ENCODE data around the gene LRSAM1. TPM values are rescaled to one million over a fixed set of nuclear protein-coding genes. Genes with fewer than 3 reads are reported as not detected.

Gene LRSAM1
- total and polyA plus RNA-seq, 9 of the 15 experiments (the other 6 are each of a cell fraction or from before 2014, with no cell fraction given): 0.07 to 16.2 (median 4.7) TPM

GRCh38 chr9:127539259-127539981 is 88.1 kb downstream of the LRSAM1 start (continued):
- TF ChIP-seq, protein P1, sequence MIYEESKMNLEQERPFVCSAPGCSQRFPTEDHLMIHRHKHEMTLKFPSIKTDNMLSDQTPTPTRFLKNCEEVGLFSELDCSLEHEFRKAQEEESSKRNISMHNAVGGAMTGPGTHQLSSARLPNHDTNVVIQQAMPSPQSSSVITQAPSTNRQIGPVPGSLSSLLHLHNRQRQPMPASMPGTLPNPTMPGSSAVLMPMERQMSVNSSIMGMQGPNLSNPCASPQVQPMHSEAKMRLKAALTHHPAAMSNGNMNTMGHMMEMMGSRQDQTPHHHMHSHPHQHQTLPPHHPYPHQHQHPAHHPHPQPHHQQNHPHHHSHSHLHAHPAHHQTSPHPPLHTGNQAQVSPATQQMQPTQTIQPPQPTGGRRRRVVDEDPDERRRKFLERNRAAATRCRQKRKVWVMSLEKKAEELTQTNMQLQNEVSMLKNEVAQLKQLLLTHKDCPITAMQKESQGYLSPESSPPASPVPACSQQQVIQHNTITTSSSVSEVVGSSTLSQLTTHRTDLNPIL (CRISPR knock-in tag; IDR thresholded peaks at IDR 0.05): no peak
- TF ChIP-seq LEF1 (IDR thresholded peaks at IDR 0.05) (0 out of 2 replicates have a peak, but pooled peaks have one; percentile 15), FOSL1 (tag; conservative IDR thresholded peaks at IDR 0.05) (peak; percentile 97), CREM (IDR thresholded peaks at IDR 0.05; ENCODE audit: low read depth) (no peak), NRF1 (conservative IDR thresholded peaks at IDR 0.05 in 1 of 2, IDR thresholded peaks at IDR 0.05 in 1 of 2) (no peak), ATF4 (CRISPR knock-in tag; IDR thresholded peaks at IDR 0.05) (no peak), ZNF785 (CRISPR knock-in tag; IDR thresholded peaks at IDR 0.05) (no peak), ZC3H8 (IDR thresholded peaks at IDR 0.05) (no peak), MCM7 (IDR thresholded peaks at IDR 0.05) (no peak), PREB (CRISPR knock-in tag; IDR thresholded peaks at IDR 0.05) (no peak), HMGN3 (IDR thresholded peaks at IDR 0.05; ENCODE audit: borderline replicate concordance, extremely low read depth, insufficient read length, low read depth, low read length) (peak; percentile 78), ZBTB1 (CRISPR knock-in tag; IDR thresholded peaks at IDR 0.05; ENCODE audit: borderline replicate concordance, low read depth) (no peak), KAT7 (CRISPR knock-in tag; IDR thresholded peaks at IDR 0.05; ENCODE audit: borderline replicate concordance) (no peak), FOXM1 (IDR thresholded peaks at IDR 0.05; ENCODE audit: low read depth) (peak; percentile 30; the same call in 1 of the 2 replicates), FOXM1 (CRISPR knock-in tag; IDR thresholded peaks at IDR 0.05; ENCODE audit: low read depth) (no peak; the same call in 1 of the 2 replicates), FOXP1 (CRISPR knock-in tag; IDR thresholded peaks at IDR 0.05) (no peak), CEBPG (CRISPR knock-in tag; IDR thresholded peaks at IDR 0.05) (peak; percentile 54; the same call in 1 of the 2 replicates), CEBPG (tag; conservative IDR thresholded peaks at IDR 0.05 in 1 of 2, IDR thresholded peaks at IDR 0.05 in 1 of 2) (peak; percentile 59 to 67; a peak in 3 of 4 replicates), IRF9 (tag; IDR thresholded peaks at IDR 0.05) (no peak), MTA1 (IDR thresholded peaks at IDR 0.05; ENCODE audit: borderline replicate concordance) (peak; percentile 19; the same call in 1 of the 2 replicates), ZNF589 (CRISPR knock-in tag; IDR thresholded peaks at IDR 0.05; ENCODE audit: low read depth) (peak; percentile 56; the same call in 1 of the 2 replicates)
- TF ChIP-seq, protein P2, sequence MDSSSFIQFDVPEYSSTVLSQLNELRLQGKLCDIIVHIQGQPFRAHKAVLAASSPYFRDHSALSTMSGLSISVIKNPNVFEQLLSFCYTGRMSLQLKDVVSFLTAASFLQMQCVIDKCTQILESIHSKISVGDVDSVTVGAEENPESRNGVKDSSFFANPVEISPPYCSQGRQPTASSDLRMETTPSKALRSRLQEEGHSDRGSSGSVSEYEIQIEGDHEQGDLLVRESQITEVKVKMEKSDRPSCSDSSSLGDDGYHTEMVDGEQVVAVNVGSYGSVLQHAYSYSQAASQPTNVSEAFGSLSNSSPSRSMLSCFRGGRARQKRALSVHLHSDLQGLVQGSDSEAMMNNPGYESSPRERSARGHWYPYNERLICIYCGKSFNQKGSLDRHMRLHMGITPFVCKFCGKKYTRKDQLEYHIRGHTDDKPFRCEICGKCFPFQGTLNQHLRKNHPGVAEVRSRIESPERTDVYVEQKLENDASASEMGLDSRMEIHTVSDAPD (CRISPR knock-in tag; IDR thresholded peaks at IDR 0.05): no peak

Data from K562 (cell line).